GM21367 (cell line): ENCODE data around the gene GSKIP.

ENCODE experiments used
- ATAC-seq: cut with Tn5 transposase; IDR thresholded peaks from one replicate; pipeline ENCODE4 v1.9.1; 2021; ENCODE audit not compliant: unreplicated experiment

The GSKIP gene

DNA sequence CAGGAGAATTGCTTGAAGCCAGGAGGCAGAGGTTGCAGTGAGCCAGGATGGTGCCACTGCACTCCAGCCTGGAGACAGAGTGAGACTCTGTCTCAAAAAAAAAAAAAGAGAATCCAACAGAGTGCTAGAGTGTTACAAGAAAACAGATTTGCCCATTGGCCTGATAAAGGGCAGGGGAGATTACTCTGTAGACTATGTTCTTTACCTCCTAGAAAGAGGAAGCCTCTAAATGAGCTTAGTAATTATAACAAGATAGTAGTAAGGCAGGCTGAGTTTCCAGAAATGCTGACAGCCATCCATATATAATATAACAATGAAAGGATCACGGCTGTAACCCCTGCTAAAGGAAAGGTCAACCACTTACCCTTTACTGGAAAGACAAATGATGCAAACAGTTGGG, 53.0 kb downstream of the GSKIP start:
- no peak for ATAC-seq

DNA sequence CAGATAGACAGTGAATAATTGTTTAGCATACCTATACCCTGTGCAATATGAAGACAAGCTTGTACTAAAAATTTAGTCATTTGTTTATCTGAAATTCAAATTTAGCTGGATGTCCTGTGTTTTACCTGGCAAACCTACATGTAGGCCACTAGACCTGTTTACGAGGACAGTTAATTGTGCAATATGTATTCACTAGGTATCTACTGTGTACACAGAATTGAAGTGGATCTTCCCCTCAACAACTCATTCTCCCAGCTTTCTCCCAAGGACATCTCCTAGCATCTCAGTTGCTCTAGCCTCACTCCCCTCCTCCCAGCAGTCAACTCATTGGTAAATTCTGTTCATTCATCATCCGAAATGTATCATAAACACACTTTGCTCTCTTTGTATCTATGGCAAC, 53.9 kb downstream of the GSKIP start:
- no peak for ATAC-seq

DNA sequence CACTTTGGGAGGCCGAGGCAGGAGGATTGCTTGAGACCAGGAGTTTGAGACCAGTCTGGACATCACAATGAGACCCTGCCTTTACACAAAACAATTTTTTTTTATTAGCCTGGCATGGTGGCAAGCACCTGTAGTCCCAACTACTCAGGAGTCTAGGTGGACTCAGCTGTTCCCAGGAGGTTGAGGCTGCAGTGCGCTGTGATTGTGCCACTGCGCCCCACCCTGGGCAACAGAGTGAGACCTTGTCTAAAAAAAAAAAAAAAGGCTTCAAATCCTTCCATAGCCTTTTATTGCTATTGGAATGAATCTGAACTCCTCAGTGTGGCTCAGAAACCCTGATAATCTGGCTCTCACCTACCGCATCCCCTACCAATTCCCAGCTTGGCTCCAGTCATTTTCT, 54.7 kb downstream of the GSKIP start:
- ATAC-seq, result no peak

DNA sequence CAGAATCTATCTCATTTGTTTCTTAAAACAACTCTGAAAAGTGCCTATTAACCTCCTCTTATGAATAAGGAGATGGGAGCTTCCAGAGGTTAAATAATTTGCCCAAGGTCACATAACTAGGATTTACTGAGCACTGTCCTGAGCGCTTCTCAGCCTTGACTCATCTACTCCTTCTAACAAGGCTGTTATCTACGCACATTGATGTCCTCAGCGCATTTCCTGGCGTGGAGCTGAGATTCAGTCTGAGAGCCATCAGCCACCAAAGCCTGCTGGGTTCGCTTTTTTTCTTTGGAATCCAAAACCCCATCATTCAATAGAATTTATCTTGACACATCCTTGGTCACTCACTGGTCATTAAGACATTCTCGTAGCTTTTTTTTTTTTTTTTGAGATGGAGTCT, 57.9 kb downstream of the GSKIP start:
- ATAC-seq, result no peak

DNA sequence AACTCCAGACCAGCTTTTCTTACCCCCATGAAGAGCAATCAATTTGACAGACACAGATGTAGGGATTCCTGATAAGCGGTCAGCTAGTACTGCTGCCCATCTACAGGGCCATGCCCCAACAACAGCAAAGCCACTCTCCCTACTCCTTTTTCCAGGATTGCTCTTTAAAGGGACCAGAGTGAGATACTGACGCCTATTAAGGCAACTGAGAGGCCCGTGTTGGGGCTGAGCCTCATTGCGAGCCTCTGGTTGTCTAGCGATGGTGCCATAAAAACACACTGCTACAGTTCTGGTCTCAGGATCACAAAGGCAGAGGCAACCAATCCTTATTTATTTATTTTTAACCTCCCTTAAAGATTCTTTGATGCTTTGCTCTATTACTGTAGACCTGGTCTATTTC, 59.7 kb downstream of the GSKIP start:
- ATAC-seq, result no peak

DNA sequence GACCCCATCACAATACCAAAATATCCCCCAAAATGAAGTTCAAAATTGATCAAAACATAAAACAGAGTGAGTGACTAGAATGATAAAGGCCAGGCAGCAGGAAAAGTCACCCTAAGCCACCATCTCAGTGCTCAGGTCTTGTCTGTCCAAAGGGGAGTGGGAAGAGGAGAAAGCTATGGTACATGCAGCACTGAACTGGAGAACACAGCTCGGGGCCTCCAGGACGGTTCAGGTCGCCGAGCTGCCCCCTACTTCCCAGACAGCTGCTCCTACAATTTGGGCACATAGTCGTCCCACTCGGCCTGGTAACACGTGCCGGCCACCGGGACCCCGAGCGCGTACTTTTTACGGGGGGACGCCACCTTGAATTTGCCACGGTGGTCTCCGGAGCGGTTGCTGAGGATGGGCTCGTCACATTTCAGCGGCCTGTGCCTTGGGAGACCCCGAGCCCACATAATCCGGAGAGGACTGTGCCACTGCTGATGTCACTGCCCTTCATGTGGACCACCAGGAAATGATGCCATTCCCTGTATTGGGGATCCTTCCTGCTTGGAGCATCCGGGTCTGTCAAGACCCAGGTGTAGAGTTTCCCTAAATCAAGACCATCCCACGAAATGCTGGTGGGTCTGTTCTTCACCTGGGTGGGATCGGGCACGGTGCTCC, 60.3 kb downstream of the GSKIP start:
- no peak for ATAC-seq

DNA sequence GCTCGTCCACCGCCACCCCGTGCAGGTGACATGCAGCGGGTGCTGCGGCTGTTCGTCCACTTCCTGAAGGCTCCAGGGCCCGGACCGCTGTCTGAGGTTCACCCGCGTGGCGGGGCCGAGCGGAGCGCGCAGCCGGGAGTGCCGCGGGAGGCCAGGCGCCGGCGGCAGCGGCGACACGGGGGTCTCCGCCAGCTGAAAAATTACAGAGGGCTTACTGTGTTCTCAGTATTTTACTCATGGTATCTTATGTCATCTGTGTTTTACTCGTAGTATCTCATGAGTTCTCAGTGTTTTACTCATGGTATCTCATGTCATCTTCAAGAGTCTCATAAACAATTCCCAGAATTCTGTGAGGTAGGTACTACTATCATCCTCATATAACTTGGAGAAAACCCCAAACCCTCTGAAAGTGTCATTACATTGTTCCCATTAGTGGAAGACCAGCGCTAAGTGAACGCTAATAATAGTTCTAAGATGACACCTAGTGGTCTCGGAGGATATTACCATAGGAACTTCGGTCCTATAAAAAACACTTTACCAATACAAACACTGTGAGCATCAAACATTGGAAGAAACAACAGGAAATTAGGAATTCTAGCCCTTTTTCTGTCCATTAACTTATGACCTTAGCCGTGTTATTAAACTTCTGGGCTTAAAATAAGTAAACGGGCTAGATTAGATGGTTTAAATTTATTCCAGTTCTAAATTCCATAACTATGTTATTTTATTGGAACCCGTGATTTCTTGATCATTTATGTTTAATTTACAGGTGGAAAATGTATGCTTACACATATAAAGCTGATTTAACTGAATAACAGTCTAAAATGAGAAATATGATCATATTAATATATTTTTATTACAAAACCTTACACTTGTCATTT, 61.0 kb downstream of the GSKIP start:
- peak; percentile 76 for ATAC-seq

DNA sequence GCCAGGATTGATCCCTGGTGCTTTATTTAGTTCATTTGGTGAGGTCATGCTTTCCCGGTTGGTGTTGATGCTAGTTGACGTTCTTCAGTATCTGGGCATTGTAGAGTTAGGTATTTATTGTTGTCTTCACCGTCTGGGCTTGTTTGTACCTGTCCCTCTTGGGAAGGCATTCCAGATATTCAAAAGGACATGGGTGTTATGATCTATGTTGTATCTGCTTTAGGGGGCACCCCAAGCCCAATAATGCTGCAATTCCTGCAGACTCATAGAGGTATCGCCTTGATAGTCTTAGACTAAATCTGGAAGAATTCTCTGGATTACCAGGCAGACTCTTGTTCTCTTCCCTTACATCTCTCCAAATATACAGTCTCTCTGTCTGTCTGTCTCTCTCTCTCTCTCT, 70.7 kb downstream of the GSKIP start:
- no peak for ATAC-seq
